Nephron (organoid): ENCODE results near the gene DEFB115.

ENCODE experiments used
- H3K27ac Mint-ChIP-seq, 3 experiments: 2 replicates each; pipeline ENCODE4 v1.8.0; 2020; ENCODE audit warnings: mixed read lengths in 3 of 3, mild to moderate bottlenecking in 2 of 3, moderate library complexity in 1 of 3
- H3K27me3 Mint-ChIP-seq: 2 replicates; pipeline ENCODE4 v1.8.0; 2021; ENCODE audit warnings: low read depth, mild to moderate bottlenecking, moderate library complexity, mixed read lengths
- H3K36me3 Mint-ChIP-seq: 2 replicates; pipeline ENCODE4 v1.8.0; 2020; ENCODE audit warnings: low read depth, mixed read lengths
- H3K4me1 Mint-ChIP-seq: 2 replicates; pipeline ENCODE4 v1.8.0; 2020; ENCODE audit warnings: mixed read lengths
- H3K4me3 Mint-ChIP-seq, 3 experiments: 2 replicates each; pipeline ENCODE4 v1.8.0; 2020; ENCODE audit warnings: mild to moderate bottlenecking in 3 of 3, mixed read lengths in 3 of 3, moderate library complexity in 2 of 3
- H3K9me3 Mint-ChIP-seq: 2 replicates; pipeline ENCODE4 v1.8.0; 2020; ENCODE audit warnings: mixed read lengths
- TF ChIP-seq, protein P1 (sequence below), 3 experiments: fragments of 200-600 bp; sonication (generic); IDR thresholded peaks; one replicate each; pipeline ENCODE4 v1.5.0; 2021; ENCODE audit warnings: antibody characterized with exemption in 3 of 3; ENCODE audit not compliant: unreplicated experiment in 3 of 3

Gene DEFB115, protein sequence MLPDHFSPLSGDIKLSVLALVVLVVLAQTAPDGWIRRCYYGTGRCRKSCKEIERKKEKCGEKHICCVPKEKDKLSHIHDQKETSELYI

DNA sequence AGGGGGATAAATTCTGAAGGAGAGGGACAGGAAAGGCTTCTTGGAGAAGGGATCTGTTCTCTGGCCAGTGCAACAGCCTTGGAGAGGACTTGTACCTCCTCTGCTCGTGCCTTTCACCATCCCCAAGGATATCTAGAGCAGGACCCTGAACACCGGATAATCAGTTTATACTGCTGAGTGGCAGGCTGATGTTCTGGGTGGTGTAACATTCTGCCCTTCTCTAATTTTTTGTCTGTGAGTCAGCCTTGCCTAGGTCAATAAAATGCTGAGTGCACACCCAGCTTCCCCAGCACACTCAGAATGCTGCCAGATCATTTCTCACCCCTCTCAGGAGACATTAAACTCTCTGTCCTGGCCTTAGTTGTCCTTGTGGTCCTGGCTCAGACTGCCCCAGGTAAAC lies at the start of gene DEFB115:
Gene DEFB115 (plus strand): TSS at position 301 of the 400 bp plus-strand sequence. CDS start 0 bp downstream, at position 301.
- TF ChIP-seq, protein P1, sequence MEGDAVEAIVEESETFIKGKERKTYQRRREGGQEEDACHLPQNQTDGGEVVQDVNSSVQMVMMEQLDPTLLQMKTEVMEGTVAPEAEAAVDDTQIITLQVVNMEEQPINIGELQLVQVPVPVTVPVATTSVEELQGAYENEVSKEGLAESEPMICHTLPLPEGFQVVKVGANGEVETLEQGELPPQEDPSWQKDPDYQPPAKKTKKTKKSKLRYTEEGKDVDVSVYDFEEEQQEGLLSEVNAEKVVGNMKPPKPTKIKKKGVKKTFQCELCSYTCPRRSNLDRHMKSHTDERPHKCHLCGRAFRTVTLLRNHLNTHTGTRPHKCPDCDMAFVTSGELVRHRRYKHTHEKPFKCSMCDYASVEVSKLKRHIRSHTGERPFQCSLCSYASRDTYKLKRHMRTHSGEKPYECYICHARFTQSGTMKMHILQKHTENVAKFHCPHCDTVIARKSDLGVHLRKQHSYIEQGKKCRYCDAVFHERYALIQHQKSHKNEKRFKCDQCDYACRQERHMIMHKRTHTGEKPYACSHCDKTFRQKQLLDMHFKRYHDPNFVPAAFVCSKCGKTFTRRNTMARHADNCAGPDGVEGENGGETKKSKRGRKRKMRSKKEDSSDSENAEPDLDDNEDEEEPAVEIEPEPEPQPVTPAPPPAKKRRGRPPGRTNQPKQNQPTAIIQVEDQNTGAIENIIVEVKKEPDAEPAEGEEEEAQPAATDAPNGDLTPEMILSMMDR (IDR thresholded peaks at IDR 0.05; ENCODE audit: unreplicated experiment in 3 of 3): no peak
- H3K4me1 Mint-ChIP-seq: no peaks in the 10 kb centered on the region
- H3K36me3 Mint-ChIP-seq: no peaks in the 10 kb centered on the region
- no peak within 1 kb of the TSS for H3K27ac Mint-ChIP-seq
- no peak within 1 kb of the TSS for H3K4me3 Mint-ChIP-seq
- no peaks in the 10 kb centered on the region for H3K27me3 Mint-ChIP-seq
- H3K9me3 Mint-ChIP-seq: peaks cover 57% of the 10 kb centered on the region

DNA sequence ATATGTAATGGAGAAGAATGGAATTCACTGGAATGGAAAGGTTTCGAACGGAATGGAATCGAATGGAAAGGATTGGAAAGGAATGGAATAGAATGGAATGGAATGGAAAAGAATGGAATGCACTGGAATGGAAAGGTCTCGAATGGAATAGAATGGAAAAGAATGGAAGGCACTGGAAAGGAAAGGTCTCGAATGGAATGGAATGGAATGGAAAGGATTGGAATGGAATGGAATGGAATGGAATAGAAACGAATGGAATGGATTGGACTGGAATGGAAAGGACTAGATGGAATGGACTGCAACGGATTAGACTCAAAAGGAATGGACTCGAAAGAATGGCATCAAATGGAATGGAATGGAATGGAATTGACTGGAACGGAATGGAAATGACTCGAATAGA lies 20.5 kb upstream of the DEFB115 start:
- H3K9me3 Mint-ChIP-seq: no peaks in the 10 kb centered on the region
- no peak overlapping the region for H3K4me3 Mint-ChIP-seq
- no peak overlapping the region for H3K27ac Mint-ChIP-seq
- TF ChIP-seq, protein P1 (IDR thresholded peaks at IDR 0.05; ENCODE audit: unreplicated experiment in 3 of 3): no peak
- no peaks in the 10 kb centered on the region for H3K36me3 Mint-ChIP-seq
- no peaks in the 10 kb centered on the region for H3K27me3 Mint-ChIP-seq
- H3K4me1 Mint-ChIP-seq: no peaks in the 10 kb centered on the region

DNA sequence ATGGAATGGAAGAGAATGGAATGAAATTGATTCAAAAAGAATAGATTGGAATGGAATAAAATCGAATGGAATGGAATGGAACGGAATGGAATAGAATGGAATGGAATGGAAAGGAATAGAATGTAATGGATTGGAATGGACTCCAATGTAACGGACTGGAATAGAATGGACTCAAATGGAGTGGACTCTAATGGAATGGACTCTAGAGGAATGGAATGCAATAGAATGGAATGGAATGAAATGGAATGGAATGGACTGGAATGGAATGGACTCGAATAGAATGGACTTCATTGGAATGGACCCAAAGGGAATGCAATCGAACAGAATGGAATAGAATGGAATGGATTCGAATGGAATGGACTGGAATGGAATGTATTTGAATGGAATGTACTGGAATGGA lies 19.7 kb upstream of the DEFB115 start:
- Mint-ChIP-seq H3K9me3 (no peaks in the 10 kb centered on the region), H3K36me3 (no peaks in the 10 kb centered on the region), H3K4me1 (no peaks in the 10 kb centered on the region), H3K4me3 (no peak overlapping the region), H3K27ac (no peak overlapping the region), H3K27me3 (no peaks in the 10 kb centered on the region)
- TF ChIP-seq, protein P1 (IDR thresholded peaks at IDR 0.05; ENCODE audit: unreplicated experiment in 3 of 3): no peak

DNA sequence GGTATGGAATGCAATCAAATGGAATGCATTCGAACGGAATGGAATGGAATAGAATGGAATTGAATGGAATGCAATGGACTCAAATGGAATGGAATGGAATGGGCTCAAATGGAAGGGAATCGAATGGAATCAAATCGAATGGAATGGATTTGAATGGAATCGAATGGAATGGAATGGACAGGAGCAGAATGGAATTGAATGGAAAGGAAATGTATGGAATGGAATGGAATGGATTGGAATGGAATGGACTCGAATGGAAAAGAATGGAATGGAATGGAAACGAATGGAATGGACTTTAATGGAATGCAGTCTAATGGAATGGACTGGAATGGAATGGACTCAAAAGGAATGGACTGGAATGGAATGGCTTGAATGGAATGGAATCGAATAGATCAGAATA lies 18.3 kb upstream of the DEFB115 start:
- Mint-ChIP-seq H3K27ac (no peak overlapping the region), H3K9me3 (no peaks in the 10 kb centered on the region), H3K36me3 (no peaks in the 10 kb centered on the region), H3K4me3 (no peak overlapping the region), H3K4me1 (no peaks in the 10 kb centered on the region), H3K27me3 (no peaks in the 10 kb centered on the region)
- TF ChIP-seq, protein P1 (IDR thresholded peaks at IDR 0.05; ENCODE audit: unreplicated experiment in 3 of 3): no peak

DNA sequence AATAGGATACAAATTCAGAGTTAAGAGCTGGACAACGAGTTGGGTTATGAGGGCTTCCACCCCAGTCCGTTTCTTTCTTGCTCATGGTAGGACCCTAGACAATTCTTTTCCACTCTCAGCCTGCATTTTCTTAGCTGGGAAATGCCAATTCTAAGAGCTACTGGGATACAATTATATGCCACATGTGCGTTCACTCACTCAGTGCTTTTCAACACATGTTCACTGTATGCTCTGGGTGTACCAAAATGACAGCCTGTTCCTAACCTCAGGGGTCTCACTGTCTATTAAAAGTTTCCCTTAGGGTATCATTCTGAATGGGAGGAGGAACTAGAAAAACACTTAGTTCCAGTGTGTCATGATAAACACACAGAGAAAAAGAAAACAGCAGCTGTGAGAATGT lies 505 bp upstream of the DEFB115 start:
- H3K4me1 Mint-ChIP-seq: no peaks in the 10 kb centered on the region
- H3K27ac Mint-ChIP-seq: no peak overlapping the region
- no peaks in the 10 kb centered on the region for H3K36me3 Mint-ChIP-seq
- peaks cover 61% of the 10 kb centered on the region for H3K9me3 Mint-ChIP-seq
- no peak overlapping the region for H3K4me3 Mint-ChIP-seq
- H3K27me3 Mint-ChIP-seq: no peaks in the 10 kb centered on the region
- TF ChIP-seq, protein P1 (IDR thresholded peaks at IDR 0.05; ENCODE audit: unreplicated experiment in 3 of 3): no peak

DNA sequence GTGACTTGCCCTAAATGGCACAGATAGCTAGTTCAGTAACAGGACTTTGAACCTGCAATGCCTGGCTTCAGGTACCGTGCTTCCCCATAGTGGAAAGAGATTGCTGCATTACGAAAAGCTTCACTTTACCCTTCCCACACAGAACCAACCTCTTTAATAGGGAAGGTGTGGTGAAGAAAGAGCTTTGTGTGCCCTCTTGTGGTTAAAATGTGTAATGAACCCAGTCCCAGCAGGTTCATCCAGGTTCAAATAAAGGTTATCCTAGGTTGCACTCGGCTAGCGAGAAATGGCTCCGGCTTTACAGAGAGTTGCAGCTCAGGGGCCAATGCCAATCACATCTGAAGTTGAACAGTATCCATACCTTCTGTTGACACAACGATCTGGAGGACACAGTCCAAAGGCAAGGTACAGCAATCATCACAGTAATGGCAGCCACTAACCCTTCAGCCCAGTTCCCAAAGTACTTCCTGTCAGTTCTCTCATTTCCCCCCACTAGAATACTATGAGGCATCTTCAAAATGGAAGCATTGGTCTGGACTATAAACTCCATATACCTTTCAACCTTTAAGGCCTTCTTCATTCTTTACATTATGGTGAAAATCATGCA lies 3.0 kb downstream of the DEFB115 start:
- Mint-ChIP-seq H3K9me3 (peaks cover 58% of the 10 kb centered on the region), H3K27ac (no peak overlapping the region), H3K4me3 (no peak overlapping the region), H3K36me3 (no peaks in the 10 kb centered on the region), H3K27me3 (no peaks in the 10 kb centered on the region), H3K4me1 (no peaks in the 10 kb centered on the region)
- TF ChIP-seq, protein P1 (IDR thresholded peaks at IDR 0.05; ENCODE audit: unreplicated experiment in 3 of 3): no peak
